ENCODE measurements around the gene ZGLP1.

GRCh38 chr19:10333758-10334587, 24.4 kb upstream of the ZGLP1 start:
- TF ChIP-seq, protein P1, sequence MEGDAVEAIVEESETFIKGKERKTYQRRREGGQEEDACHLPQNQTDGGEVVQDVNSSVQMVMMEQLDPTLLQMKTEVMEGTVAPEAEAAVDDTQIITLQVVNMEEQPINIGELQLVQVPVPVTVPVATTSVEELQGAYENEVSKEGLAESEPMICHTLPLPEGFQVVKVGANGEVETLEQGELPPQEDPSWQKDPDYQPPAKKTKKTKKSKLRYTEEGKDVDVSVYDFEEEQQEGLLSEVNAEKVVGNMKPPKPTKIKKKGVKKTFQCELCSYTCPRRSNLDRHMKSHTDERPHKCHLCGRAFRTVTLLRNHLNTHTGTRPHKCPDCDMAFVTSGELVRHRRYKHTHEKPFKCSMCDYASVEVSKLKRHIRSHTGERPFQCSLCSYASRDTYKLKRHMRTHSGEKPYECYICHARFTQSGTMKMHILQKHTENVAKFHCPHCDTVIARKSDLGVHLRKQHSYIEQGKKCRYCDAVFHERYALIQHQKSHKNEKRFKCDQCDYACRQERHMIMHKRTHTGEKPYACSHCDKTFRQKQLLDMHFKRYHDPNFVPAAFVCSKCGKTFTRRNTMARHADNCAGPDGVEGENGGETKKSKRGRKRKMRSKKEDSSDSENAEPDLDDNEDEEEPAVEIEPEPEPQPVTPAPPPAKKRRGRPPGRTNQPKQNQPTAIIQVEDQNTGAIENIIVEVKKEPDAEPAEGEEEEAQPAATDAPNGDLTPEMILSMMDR (IDR thresholded peaks at IDR 0.05 in 4 of 5, conservative IDR thresholded peaks at IDR 0.05 in 1 of 5): no peak
- no peak for TF ChIP-seq POLR2A (IDR thresholded peaks at IDR 0.05)
